Muscle layer of duodenum (tissue), 2 donors: ENCODE results near the gene MAP3K6.

ENCODE experiments used
- H3K27ac ChIP-seq: one replicate; pipeline ENCODE4 v1.7.0; 2013; ENCODE audit warnings: mild to moderate bottlenecking, low read length
- H3K27me3 ChIP-seq: one replicate; pipeline ENCODE4 v1.7.0; 2013; ENCODE audit warnings: low read depth, mild to moderate bottlenecking, control low read depth, low read length
- H3K36me3 ChIP-seq, 2 donors: one replicate each; pipeline ENCODE4 v1.7.0; 2013; ENCODE audit warnings: low read length in 2 of 2, control low read depth in 1 of 2, mild to moderate bottlenecking in 1 of 2; ENCODE audit not compliant: insufficient read depth in 2 of 2, control insufficient read depth in 1 of 2
- H3K4me1 ChIP-seq, 2 donors: one replicate each; pipeline ENCODE4 v1.7.0; 2013; ENCODE audit warnings: low read length in 2 of 2, mild to moderate bottlenecking in 2 of 2, control low read depth in 1 of 2, moderate library complexity in 1 of 2; ENCODE audit not compliant: insufficient read depth in 2 of 2, control insufficient read depth in 1 of 2
- H3K4me3 ChIP-seq, 2 donors: one replicate each; pipeline ENCODE4 v1.7.0; 2013; ENCODE audit warnings: low read length in 2 of 2, low read depth in 1 of 2, mild to moderate bottlenecking in 1 of 2
- H3K9me3 ChIP-seq, 2 donors: one replicate each; pipeline ENCODE4 v1.7.0; 2013; ENCODE audit warnings: low read length in 2 of 2, control low read depth in 1 of 2, mild to moderate bottlenecking in 1 of 2; ENCODE audit not compliant: control insufficient read depth in 1 of 2
- donor health status: healthy.

MAP3K6 gene

DNA sequence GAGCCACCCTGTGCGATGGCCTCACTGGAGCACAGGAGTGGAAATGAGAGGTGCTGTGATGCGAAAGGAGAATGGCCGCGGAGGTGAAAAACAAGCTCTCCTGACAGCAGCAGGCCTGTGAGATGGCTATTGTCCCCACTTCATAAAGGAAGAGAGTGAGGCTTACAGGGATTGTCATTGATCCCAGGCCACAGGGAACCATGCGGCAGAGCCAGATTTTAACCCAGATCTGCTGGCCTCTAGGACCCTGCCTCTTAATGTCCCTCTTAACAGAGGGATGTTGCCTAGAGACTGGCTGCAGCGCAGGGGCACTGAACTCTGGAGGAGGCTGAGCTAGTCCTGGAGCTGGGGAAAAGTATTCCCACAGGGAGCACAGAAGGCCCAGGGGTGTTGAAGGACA is 28.0 kb downstream of the MAP3K6 start:
- Histone ChIP-seq H3K4me1 (no peaks in the 10 kb centered on the region), H3K4me3 (no peak overlapping the region), H3K36me3 (peaks cover 13 to 39% of the 10 kb centered on the region in 2 donors), H3K27ac (no peak overlapping the region), H3K27me3 (no peaks in the 10 kb centered on the region), H3K9me3 (no peaks in the 10 kb centered on the region)

- peaks cover 0 to 3% of the 10 kb centered on the region in 2 donors for H3K4me1 ChIP-seq
- no peak overlapping the region for H3K4me3 ChIP-seq
- no peaks in the 10 kb centered on the region for H3K9me3 ChIP-seq
- H3K36me3 ChIP-seq: peaks cover 13 to 58% of the 10 kb centered on the region in 2 donors
- H3K27ac ChIP-seq: no peak overlapping the region
- H3K27me3 ChIP-seq: no peaks in the 10 kb centered on the region
Observed at GRCh38 chr1:27336756-27337155, 30.0 kb downstream of the MAP3K6 start.

DNA sequence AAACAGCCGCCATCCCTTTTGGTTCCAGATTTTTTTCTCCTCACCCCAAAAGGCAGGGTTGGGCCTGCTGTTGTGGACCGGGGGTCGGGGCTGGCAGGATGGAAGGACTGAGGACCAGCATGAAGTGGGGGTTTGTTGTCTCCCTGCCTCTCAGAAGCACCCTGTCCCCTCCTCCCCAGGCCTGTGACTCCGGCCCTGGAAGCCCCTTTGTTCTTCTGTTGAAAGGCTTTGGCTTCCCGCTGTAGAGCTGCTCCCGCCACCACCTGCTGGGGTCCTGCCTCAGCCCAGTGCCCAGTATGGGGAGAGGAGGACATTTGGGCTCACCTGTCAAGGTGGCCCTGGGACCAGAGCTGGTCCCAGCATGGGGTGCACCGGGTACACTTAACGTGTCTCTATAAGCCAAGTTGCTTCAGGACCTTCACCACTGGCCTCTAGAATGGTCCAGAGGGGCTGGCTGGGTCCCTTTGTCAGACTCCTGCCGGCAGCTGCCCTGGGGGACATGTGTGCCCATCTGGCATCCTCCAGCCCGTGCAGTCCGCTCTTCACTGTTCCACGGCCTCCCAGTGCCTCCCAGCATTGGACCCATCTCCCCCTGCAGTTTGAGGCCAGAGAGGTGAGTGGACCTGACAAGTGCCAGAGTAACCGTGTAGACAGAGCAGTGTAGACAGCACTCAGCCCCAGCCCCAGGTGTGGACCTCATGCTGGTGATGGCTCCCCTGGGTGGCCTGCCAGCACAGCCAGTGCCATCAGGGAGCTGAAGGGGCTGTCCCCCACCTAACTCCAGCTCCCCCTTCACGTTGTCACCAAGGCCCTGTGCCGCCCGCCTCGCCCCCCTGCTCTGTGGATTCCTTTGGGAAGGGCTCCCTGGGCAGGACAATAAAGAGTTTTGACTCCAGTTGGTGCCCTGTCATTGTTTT is 31.0 kb downstream of the MAP3K6 start:
- H3K36me3 ChIP-seq: peaks cover 21 to 68% of the 10 kb centered on the region in 2 donors

DNA sequence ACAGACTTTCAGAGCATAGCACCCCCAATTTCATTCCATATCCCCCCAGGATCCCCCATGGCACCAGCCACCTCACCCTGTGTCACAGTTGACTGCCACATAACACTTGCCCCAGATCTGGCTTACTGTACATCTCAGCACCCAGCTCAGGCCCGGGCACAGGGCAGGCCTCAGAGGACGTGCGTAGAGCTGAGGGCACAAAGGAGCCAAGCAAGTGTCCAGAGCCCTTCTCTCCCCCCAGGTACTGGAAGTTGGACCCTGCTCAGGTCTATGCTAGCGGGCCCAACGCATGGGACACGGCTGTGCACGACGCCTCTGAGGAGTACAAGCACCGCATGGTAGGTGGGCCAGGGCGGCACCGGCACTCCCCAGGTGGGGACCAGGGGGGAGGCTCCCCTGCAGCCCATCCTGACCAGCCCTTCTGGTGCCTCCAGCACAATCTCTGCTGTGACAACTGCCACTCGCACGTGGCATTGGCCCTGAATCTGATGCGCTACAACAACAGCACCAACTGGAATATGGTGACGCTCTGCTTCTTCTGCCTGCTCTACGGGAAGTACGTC is 33.0 kb downstream of the MAP3K6 start:
- Histone ChIP-seq H3K27me3 (no peaks in the 10 kb centered on the region), H3K36me3 (peaks cover 25 to 72% of the 10 kb centered on the region in 2 donors), H3K4me3 (no peak overlapping the region)

More for the DNA sequence above, 31.0 kb downstream of the MAP3K6 start:
- no peak overlapping the region for H3K4me3 ChIP-seq
- H3K27me3 ChIP-seq: no peaks in the 10 kb centered on the region
- H3K27ac ChIP-seq: no peak overlapping the region
- H3K4me1 ChIP-seq: peaks cover 0 to 3% of the 10 kb centered on the region in 2 donors
- no peaks in the 10 kb centered on the region for H3K9me3 ChIP-seq

GRCh38 chr1:27332536-27333281 is 34.1 kb downstream of the MAP3K6 start:
- Histone ChIP-seq H3K36me3 (peaks cover 25 to 80% of the 10 kb centered on the region in 2 donors), H3K27me3 (no peaks in the 10 kb centered on the region), H3K27ac (no peak overlapping the region), H3K4me3 (no peak overlapping the region), H3K9me3 (no peaks in the 10 kb centered on the region), H3K4me1 (peaks cover 0 to 13% of the 10 kb centered on the region in 2 donors)

More for the DNA sequence above, 33.0 kb downstream of the MAP3K6 start:
- Histone ChIP-seq H3K4me1 (peaks cover 0 to 3% of the 10 kb centered on the region in 2 donors), H3K9me3 (no peaks in the 10 kb centered on the region), H3K27ac (no peak overlapping the region)

DNA sequence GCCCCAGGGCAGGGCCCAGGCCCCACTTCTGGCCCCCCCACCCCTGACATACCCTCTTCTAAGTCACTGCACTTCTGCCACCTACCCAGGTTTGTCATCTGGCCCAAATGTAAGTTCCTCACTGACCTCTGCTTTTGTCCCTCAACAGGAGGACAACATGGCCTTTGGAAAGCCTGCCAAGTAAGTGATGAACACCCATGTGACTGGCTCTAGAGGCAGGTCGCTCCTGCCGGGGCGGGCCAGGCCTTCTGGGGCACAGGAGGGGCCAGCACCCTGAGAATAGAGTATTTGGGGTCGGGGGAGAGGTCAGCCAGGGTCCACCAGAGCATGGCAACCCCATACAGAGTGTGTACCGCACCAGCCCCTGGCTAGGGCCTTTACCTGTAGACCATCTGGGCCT is 34.8 kb downstream of the MAP3K6 start:
- H3K27me3 ChIP-seq: no peaks in the 10 kb centered on the region
- no peak overlapping the region for H3K27ac ChIP-seq
- H3K4me3 ChIP-seq: no peak overlapping the region
- H3K4me1 ChIP-seq: peaks cover 0 to 15% of the 10 kb centered on the region in 2 donors
- peaks cover 27 to 78% of the 10 kb centered on the region in 2 donors for H3K36me3 ChIP-seq
- H3K9me3 ChIP-seq: no peaks in the 10 kb centered on the region

DNA sequence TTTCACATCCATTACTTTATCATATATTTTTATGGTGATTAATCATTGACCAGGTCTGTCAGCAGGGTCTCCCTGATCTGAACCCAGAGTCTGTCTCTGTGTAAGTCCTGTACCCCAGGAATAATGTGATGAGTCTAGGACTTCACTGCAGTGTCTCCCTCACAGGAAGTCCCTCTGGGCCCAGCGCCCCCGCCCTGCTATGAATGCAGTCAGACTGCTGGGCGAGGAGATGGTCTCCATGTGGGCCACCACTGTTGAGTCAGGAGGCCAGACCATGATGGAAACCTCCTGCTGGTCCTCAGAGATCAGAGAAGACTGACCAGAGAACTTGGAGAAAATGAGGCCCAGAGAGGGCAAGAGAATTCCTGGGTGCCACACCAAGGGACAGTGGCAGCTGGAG is 35.3 kb downstream of the MAP3K6 start:
- H3K36me3 ChIP-seq: peaks cover 31 to 73% of the 10 kb centered on the region in 2 donors
- peaks cover 0 to 20% of the 10 kb centered on the region in 2 donors for H3K4me1 ChIP-seq
- H3K4me3 ChIP-seq: no peak overlapping the region
- H3K27ac ChIP-seq: no peak overlapping the region
- H3K9me3 ChIP-seq: no peaks in the 10 kb centered on the region
- H3K27me3 ChIP-seq: no peaks in the 10 kb centered on the region

DNA sequence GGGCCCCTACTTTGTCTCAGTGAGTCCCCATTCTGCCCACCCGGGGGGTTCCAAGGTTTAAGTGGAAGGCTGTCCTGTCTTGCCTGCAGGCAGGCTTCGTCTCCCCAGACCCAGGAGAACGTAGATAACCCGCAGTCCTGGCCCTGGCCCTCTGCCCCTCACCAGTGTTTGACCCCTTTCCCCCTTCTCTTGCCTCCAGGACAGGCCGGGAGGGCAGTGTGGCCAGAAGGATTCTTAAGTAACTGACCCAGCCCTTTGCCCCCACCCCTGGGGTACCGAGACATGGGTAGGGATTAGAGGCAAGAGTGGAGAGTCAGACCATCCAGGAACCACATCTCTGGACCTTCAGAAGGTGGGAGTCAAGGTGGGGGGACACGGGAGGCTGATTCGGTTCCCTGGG is 36.0 kb downstream of the MAP3K6 start:
- Histone ChIP-seq H3K9me3 (no peaks in the 10 kb centered on the region), H3K36me3 (peaks cover 31 to 70% of the 10 kb centered on the region in 2 donors), H3K27me3 (no peaks in the 10 kb centered on the region), H3K27ac (no peak overlapping the region), H3K4me1 (peaks cover 0 to 25% of the 10 kb centered on the region in 2 donors), H3K4me3 (no peak overlapping the region)

- Histone ChIP-seq H3K27ac (no peak overlapping the region), H3K36me3 (peaks cover 21 to 54% of the 10 kb centered on the region in 2 donors), H3K4me1 (peaks cover 3 to 41% of the 10 kb centered on the region in 2 donors), H3K4me3 (no peak overlapping the region), H3K9me3 (no peaks in the 10 kb centered on the region), H3K27me3 (no peaks in the 10 kb centered on the region)
Observed at GRCh38 chr1:27327964-27328363, 38.8 kb downstream of the MAP3K6 start.

GRCh38 chr1:27325286-27325685 is 41.5 kb downstream of the MAP3K6 start:
- peaks cover 10 to 29% of the 10 kb centered on the region in 2 donors for H3K36me3 ChIP-seq
- no peak overlapping the region for H3K27ac ChIP-seq
- H3K4me1 ChIP-seq: peaks cover 7 to 47% of the 10 kb centered on the region in 2 donors
- H3K27me3 ChIP-seq: no peaks in the 10 kb centered on the region
- no peak overlapping the region for H3K4me3 ChIP-seq
- H3K9me3 ChIP-seq: no peaks in the 10 kb centered on the region
